ENCODE data around the gene ICE1. TPM values are rescaled to one million over a fixed set of nuclear protein-coding genes. Genes with fewer than 3 reads are reported as not detected.
"Not testable (repeated sequence)": the region's sequence is repeated elsewhere in the genome, so short reads cannot be mapped to it uniquely, and the experiment has no call there.

The ICE1 gene
- total and polyA plus RNA-seq, 2 donors, result 12.6 to 50.2 TPM

GRCh38 chr5:5386329-5386728, 36.1 kb upstream of the ICE1 start:
- DNase-seq (ENCODE audit: extremely low spot score), result no peak
- Histone ChIP-seq H3K4me1 (ENCODE audit: insufficient read depth) (no peaks in the 10 kb centered on the region), H3K4me3 (ENCODE audit: low read depth, low read length) (no peak overlapping the region), H3K36me3 (ENCODE audit: insufficient read depth) (no peaks in the 10 kb centered on the region), H3K27ac (ENCODE audit: low read depth) (no peak overlapping the region)
- 87% methylated on average over 2 of the region's 2 CpGs for WGBS

GRCh38 chr5:5387192-5387591, 35.3 kb upstream of the ICE1 start:
- Histone ChIP-seq H3K27ac (ENCODE audit: low read depth) (no peak overlapping the region), H3K4me1 (ENCODE audit: insufficient read depth) (no peaks in the 10 kb centered on the region), H3K4me3 (ENCODE audit: low read depth, low read length) (no peak overlapping the region), H3K36me3 (ENCODE audit: insufficient read depth) (no peaks in the 10 kb centered on the region)
- no peak for DNase-seq (ENCODE audit: extremely low spot score)
- 78% methylated on average over 2 of the region's 2 CpGs for WGBS

GRCh38 chr5:5387777-5388176, 34.7 kb upstream of the ICE1 start:
- no peaks in the 10 kb centered on the region for H3K36me3 ChIP-seq (ENCODE audit: insufficient read depth)
- no peak for DNase-seq (ENCODE audit: extremely low spot score)
- H3K27ac ChIP-seq (ENCODE audit: low read depth), result no peak overlapping the region
- no peaks in the 10 kb centered on the region for H3K4me1 ChIP-seq (ENCODE audit: insufficient read depth)
- no peak overlapping the region for H3K4me3 ChIP-seq (ENCODE audit: low read depth, low read length)
- 21% methylated on average over 1 of the region's 1 CpG for WGBS

- 87% methylated on average over 12 of the region's 12 CpGs for WGBS
- not testable (repeated sequence) for H3K36me3 ChIP-seq (ENCODE audit: insufficient read depth); H3K4me3 ChIP-seq (ENCODE audit: low read depth, low read length); H3K27ac ChIP-seq (ENCODE audit: low read depth); H3K4me1 ChIP-seq (ENCODE audit: insufficient read depth); DNase-seq (ENCODE audit: extremely low spot score)
Measured at GRCh38 chr5:5390121-5390869, 32.2 kb upstream of the ICE1 start.

- WGBS, result 96% methylated on average over 2 of the region's 2 CpGs
- H3K27ac ChIP-seq (ENCODE audit: low read depth); H3K36me3 ChIP-seq (ENCODE audit: insufficient read depth); H3K4me3 ChIP-seq (ENCODE audit: low read depth, low read length); H3K4me1 ChIP-seq (ENCODE audit: insufficient read depth); DNase-seq (ENCODE audit: extremely low spot score): not testable (repeated sequence)
Measured at GRCh38 chr5:5392504-5392903, 30.0 kb upstream of the ICE1 start.

DNA sequence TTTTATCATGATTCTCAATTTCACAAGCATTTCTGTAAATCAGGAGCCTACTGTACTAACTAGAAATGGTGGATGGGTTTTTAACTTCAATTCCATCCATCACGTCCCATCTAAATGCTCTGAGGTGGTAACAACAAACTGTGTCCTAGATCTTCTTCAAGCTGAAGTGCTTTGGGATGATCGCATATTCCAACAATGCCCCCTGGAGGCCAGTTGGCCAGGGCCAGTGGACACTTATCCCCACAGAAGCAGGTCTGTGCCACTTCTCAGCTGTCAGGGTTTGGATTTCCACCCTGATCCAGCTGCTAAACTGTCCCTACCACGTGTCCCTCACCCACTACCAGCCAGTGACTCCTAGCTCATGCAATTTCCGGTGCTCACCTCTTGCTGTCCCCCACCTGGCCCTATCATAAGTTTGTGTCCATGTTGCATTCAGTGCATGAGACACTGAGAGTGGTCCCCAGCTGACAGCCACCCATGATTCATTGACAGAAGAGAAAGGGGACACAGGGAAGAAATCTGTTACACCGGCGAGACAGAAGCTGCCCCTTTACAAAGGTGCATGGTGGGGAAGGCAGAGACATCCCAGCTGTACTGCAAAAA, 28.0 kb upstream of the ICE1 start:
- WGBS, result 56% methylated on average over 6 of the region's 6 CpGs
- H3K4me3 ChIP-seq (ENCODE audit: low read depth, low read length); H3K36me3 ChIP-seq (ENCODE audit: insufficient read depth); H3K27ac ChIP-seq (ENCODE audit: low read depth); H3K4me1 ChIP-seq (ENCODE audit: insufficient read depth); DNase-seq (ENCODE audit: extremely low spot score): not testable (repeated sequence)

- 86% methylated on average over 8 of the region's 8 CpGs for WGBS
Measured at GRCh38 chr5:5395093-5395492, 27.4 kb upstream of the ICE1 start.

GRCh38 chr5:5398071-5398470, 24.4 kb upstream of the ICE1 start:
- no peak for DNase-seq (ENCODE audit: extremely low spot score)
- Histone ChIP-seq H3K36me3 (ENCODE audit: insufficient read depth) (no peaks in the 10 kb centered on the region), H3K27ac (ENCODE audit: low read depth) (no peak overlapping the region), H3K4me3 (ENCODE audit: low read depth, low read length) (no peak overlapping the region), H3K4me1 (ENCODE audit: insufficient read depth) (no peaks in the 10 kb centered on the region)
- WGBS, result 65% methylated on average over 2 of the region's 2 CpGs

More at GRCh38 chr5:5395093-5395492, 27.4 kb upstream of the ICE1 start:
- H3K36me3 ChIP-seq (ENCODE audit: insufficient read depth); DNase-seq (ENCODE audit: extremely low spot score); H3K4me3 ChIP-seq (ENCODE audit: low read depth, low read length); H3K4me1 ChIP-seq (ENCODE audit: insufficient read depth); H3K27ac ChIP-seq (ENCODE audit: low read depth): not testable (repeated sequence)

DNA sequence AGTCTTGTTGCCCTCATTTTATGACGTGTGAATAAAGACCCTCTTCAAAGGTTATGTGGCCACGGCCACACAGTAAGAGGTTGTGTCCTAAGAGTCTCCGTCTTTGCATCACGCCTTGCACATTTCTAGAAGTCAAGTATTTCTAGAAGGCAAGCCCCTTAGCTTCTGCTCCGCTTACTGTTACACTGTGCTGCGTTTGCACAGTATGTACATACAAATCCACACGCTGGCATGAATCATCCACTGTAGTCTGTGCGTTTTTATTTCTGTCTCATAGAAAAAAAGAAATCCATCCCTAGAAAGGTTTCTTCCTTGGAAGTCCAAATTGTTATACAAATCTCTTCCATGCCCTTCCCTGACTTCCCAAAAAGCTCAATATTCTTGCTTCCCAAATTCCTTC, 21.4 kb upstream of the ICE1 start:
- no peak overlapping the region for H3K27ac ChIP-seq (ENCODE audit: low read depth)
- H3K4me1 ChIP-seq (ENCODE audit: insufficient read depth), result no peaks in the 10 kb centered on the region
- no peak overlapping the region for H3K4me3 ChIP-seq (ENCODE audit: low read depth, low read length)
- 78% methylated on average over 8 of the region's 8 CpGs for WGBS
- H3K36me3 ChIP-seq (ENCODE audit: insufficient read depth), result no peaks in the 10 kb centered on the region
- no peak for DNase-seq (ENCODE audit: extremely low spot score)

DNA sequence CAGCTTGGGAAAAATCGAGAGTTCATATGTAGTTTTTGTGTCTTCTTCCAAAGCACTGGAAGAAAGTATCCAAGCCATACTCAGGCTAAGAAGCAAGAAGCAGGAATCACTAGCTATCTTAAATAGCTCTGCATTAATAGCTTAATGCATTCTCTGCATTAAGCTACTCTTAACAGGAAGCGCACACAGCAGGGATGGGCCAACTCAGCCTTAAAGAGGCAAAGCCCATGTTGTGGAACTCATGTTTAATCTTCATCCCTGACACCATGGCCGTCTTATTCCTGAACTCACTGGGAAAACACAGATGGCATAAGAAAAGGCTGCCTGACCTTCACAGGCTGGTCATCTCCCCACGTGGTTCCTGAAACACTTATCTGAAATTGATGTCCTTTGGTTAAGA, 18.7 kb upstream of the ICE1 start:
- 66% methylated on average over 4 of the region's 4 CpGs for WGBS
- no peak overlapping the region for H3K4me3 ChIP-seq (ENCODE audit: low read depth, low read length)
- H3K4me1 ChIP-seq (ENCODE audit: insufficient read depth), result no peaks in the 10 kb centered on the region
- H3K27ac ChIP-seq (ENCODE audit: low read depth), result no peak overlapping the region
- no peak for DNase-seq (ENCODE audit: extremely low spot score)
- no peaks in the 10 kb centered on the region for H3K36me3 ChIP-seq (ENCODE audit: insufficient read depth)

GRCh38 chr5:5404381-5404780, 18.1 kb upstream of the ICE1 start:
- Histone ChIP-seq H3K4me3 (ENCODE audit: low read depth, low read length) (no peak overlapping the region), H3K27ac (ENCODE audit: low read depth) (no peak overlapping the region), H3K36me3 (ENCODE audit: insufficient read depth) (no peaks in the 10 kb centered on the region), H3K4me1 (ENCODE audit: insufficient read depth) (no peaks in the 10 kb centered on the region)
- WGBS, result 93% methylated on average over 5 of the region's 5 CpGs
- no peak for DNase-seq (ENCODE audit: extremely low spot score)

DNA sequence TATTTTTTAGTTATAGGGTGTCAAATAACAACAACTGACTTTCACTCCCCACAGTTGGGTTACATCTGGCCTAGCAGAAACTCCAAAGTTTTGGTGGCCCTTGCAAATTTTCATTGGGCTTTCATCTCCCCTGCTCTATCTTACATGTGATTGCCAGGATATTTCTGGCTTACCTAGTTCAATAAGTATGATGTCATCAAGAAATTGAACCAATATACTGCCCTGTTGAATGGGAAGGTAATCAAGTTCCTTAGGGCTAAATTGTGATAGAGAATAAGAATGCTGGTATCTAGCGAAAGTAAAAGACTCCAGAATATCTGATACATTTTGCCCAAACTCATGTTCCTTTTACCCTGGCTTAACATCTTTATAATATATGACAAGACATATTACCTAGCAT, 17.0 kb upstream of the ICE1 start:
- Histone ChIP-seq H3K4me1 (ENCODE audit: insufficient read depth) (no peaks in the 10 kb centered on the region), H3K27ac (ENCODE audit: low read depth) (no peak overlapping the region), H3K4me3 (ENCODE audit: low read depth, low read length) (no peak overlapping the region), H3K36me3 (ENCODE audit: insufficient read depth) (no peaks in the 10 kb centered on the region)
- DNase-seq (ENCODE audit: extremely low spot score), result no peak
- WGBS, result 99% methylated on average over 1 of the region's 1 CpG

DNA sequence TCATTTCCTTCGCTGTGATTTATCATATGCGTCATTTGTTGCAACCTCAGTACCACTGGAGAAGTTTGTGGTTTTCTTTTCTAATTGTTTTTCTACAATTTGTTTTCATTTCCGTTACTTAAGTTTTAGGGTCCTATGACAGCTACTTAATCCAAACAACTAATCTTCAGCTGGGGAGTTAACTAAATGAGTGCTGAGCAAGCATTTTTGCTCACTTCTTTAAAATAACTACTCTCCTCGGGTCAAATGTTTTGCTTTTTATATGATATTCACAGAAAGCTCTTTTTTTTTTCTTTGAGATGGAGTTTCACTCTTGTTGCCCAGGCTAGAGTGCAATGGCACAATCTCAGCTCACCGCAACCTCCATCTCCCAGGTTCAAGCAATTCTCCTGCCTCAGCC, 14.6 kb upstream of the ICE1 start:
- DNase-seq (ENCODE audit: extremely low spot score), result no peak
- no peak overlapping the region for H3K4me3 ChIP-seq (ENCODE audit: low read depth, low read length)
- no peaks in the 10 kb centered on the region for H3K36me3 ChIP-seq (ENCODE audit: insufficient read depth)
- no peak overlapping the region for H3K27ac ChIP-seq (ENCODE audit: low read depth)
- no peaks in the 10 kb centered on the region for H3K4me1 ChIP-seq (ENCODE audit: insufficient read depth)
- WGBS, result 93% methylated on average over 5 of the region's 5 CpGs

GRCh38 chr5:5409151-5409810, 13.2 kb upstream of the ICE1 start:
- no peaks in the 10 kb centered on the region for H3K4me1 ChIP-seq (ENCODE audit: insufficient read depth)
- 96% methylated on average over 4 of the region's 4 CpGs for WGBS
- no peak overlapping the region for H3K4me3 ChIP-seq (ENCODE audit: low read depth, low read length)
- DNase-seq (ENCODE audit: extremely low spot score), result no peak
- no peaks in the 10 kb centered on the region for H3K36me3 ChIP-seq (ENCODE audit: insufficient read depth)
- H3K27ac ChIP-seq (ENCODE audit: low read depth), result no peak overlapping the region
